Endothelial cell of umbilical vein (primary cell): ENCODE results near the gene OR1I1. TPM values are rescaled to one million over a fixed set of nuclear protein-coding genes. Genes with fewer than 3 reads are reported as not detected.

Source experiments
- BruUV-seq: library from RNA; stranded (reverse); fragments of 400-500 nt; replicated peaks from 2 replicates; lab custom pipeline; 2021; lab: Mats Ljungman, UMichigan
- CTCF ChIA-PET: fragments of 300-600, 350-600 bp; sonication (Branson Sonifier 250); formaldehyde crosslinking; loops from one replicate; lab custom pipeline; 2021; ENCODE audit warnings: antibody characterized with exemption, inconsistent platforms; lab: Charles Lee
- POLR2A ChIA-PET: fragments of 300-600, 350-600 bp; sonication (Branson Sonifier 250); formaldehyde crosslinking; loops from one replicate; lab custom pipeline; 2021; ENCODE audit warnings: antibody characterized with exemption, inconsistent platforms; lab: Charles Lee
- DNase-seq: peaks from one replicate; pipeline ENCODE4 v3.0.0-alpha.2; 2011; ENCODE audit warnings: low read depth, low spot score
- FAIRE-seq: peaks from 2 replicates; lab custom pipeline; 2011; peaks lifted over from hg19 to GRCh38; lab: Jason Lieb, UNC
- H2AFZ ChIP-seq: 2 replicates; pipeline ENCODE4 v1.6.0; 2012; ENCODE audit warnings: low read depth, low read length, control low read depth, inconsistent platforms
- H3K27ac ChIP-seq: 2 replicates; pipeline ENCODE4 v1.5.1; 2011; ENCODE audit warnings: low read depth, mild to moderate bottlenecking, control low read depth, low read length, moderate library complexity; ENCODE audit not compliant: insufficient read depth
- H3K27me3 ChIP-seq, 2 experiments: 2 replicates each; pipeline versions ENCODE4 v1.6.0 to v1.6.1; 2011; ENCODE audit warnings: low read length in 2 of 2, mixed read lengths in 1 of 2; ENCODE audit not compliant: control insufficient read depth in 2 of 2, insufficient read depth in 2 of 2
- H3K36me3 ChIP-seq, 2 experiments: 2 replicates in 1 of 2; 3 replicates in 1 of 2; pipeline ENCODE4 v1.5.1; 2011; ENCODE audit warnings: low read length in 2 of 2, mild to moderate bottlenecking in 1 of 2, moderate library complexity in 1 of 2; ENCODE audit not compliant: control insufficient read depth in 2 of 2, insufficient read depth in 2 of 2; ENCODE audit errors: extremely low read depth in 1 of 2
- H3K4me1 ChIP-seq: 3 replicates; pipeline ENCODE4 v1.5.1; 2011; ENCODE audit warnings: mild to moderate bottlenecking, low read length; ENCODE audit not compliant: control insufficient read depth, insufficient read depth; ENCODE audit errors: extremely low read depth
- H3K4me2 ChIP-seq: 2 replicates; pipeline ENCODE4 v1.6.1; 2011; ENCODE audit warnings: low read length, control low read depth, mixed read lengths; ENCODE audit not compliant: insufficient read depth
- H3K4me3 ChIP-seq, 3 experiments: fragments of 200-600 bp in 1 of 3; sonication (generic), shearing (Covaris generic) in 1 of 3; replicated peaks in 1 of 3; 2 replicates each; pipeline ENCODE4 v1.5.1; 2011 to 2016; ENCODE audit warnings: control low read depth in 3 of 3, low read length in 3 of 3, mild to moderate bottlenecking in 2 of 3, inconsistent platforms in 1 of 3, low read depth in 1 of 3, moderate library complexity in 1 of 3; ENCODE audit not compliant: insufficient read depth in 1 of 3
- H3K79me2 ChIP-seq: 2 replicates; pipeline ENCODE4 v1.6.0; 2012; ENCODE audit warnings: low read length, inconsistent platforms; ENCODE audit not compliant: control insufficient read depth, insufficient read depth
- H3K9ac ChIP-seq: replicated peaks from 2 replicates; pipeline ENCODE3; 2011; ENCODE audit warnings: low read length, control low read depth; ENCODE audit not compliant: insufficient read depth; ENCODE audit errors: extremely low read depth
- H3K9me1 ChIP-seq: replicated peaks from 3 replicates; pipeline ENCODE4 v1.6.0; 2011; ENCODE audit warnings: mild to moderate bottlenecking, low read length; ENCODE audit not compliant: control insufficient read depth, insufficient read depth; ENCODE audit errors: extremely low read depth
- H3K9me3 ChIP-seq: replicated peaks from 2 replicates; pipeline ENCODE4 v1.5.1; 2012; ENCODE audit warnings: low read length, inconsistent platforms; ENCODE audit not compliant: control insufficient read depth, insufficient read depth
- H4K20me1 ChIP-seq: replicated peaks from 2 replicates; pipeline ENCODE3; 2011; ENCODE audit warnings: mild to moderate bottlenecking, low read length; ENCODE audit not compliant: control insufficient read depth, insufficient read depth; ENCODE audit errors: extremely low read depth
- EZH2 ChIP-seq: IDR thresholded peaks from 2 replicates; pipeline ENCODE4 v1.6.1; 2012; ENCODE audit warnings: borderline replicate concordance, low read depth, mild to moderate bottlenecking, moderate library complexity, low read length, inconsistent platforms; ENCODE audit not compliant: severe bottlenecking
- FOS ChIP-seq: IDR thresholded peaks from 2 replicates; pipeline ENCODE4 v1.6.1; 2011; ENCODE audit warnings: mild to moderate bottlenecking, low read length, moderate library complexity, borderline replicate concordance; ENCODE audit not compliant: insufficient read depth
- GATA2 ChIP-seq: IDR thresholded peaks from 2 replicates; pipeline ENCODE4 v1.7.0; 2011; ENCODE audit warnings: low read depth, mild to moderate bottlenecking, moderate library complexity, mixed read lengths, low read length; ENCODE audit not compliant: insufficient read length, insufficient read depth
- JUN ChIP-seq: IDR thresholded peaks from 2 replicates; pipeline ENCODE4 v1.6.1; 2011; ENCODE audit warnings: borderline replicate concordance, low read depth; ENCODE audit not compliant: insufficient read length, insufficient read depth
- MAX ChIP-seq: IDR thresholded peaks from 2 replicates; pipeline ENCODE4 v1.6.1; 2011; ENCODE audit not compliant: insufficient read depth, insufficient read length
- MYC ChIP-seq: IDR thresholded peaks from one replicate; pipeline ENCODE4 v1.6.1; 2011; ENCODE audit warnings: mild to moderate bottlenecking, low read depth, low read length
- POLR2A ChIP-seq: IDR thresholded peaks from 2 replicates; pipeline ENCODE4 v1.6.1; 2012; ENCODE audit warnings: low read depth, mild to moderate bottlenecking, control low read depth, low read length
- POLR2AphosphoS5 ChIP-seq: IDR thresholded peaks from 2 replicates; pipeline ENCODE4 v1.6.1; 2012; ENCODE audit warnings: low read depth, mild to moderate bottlenecking, control low read depth, low read length, moderate library complexity; ENCODE audit not compliant: insufficient read depth
- dilution Hi-C: fragments of 300-500 bp; cut with MboI; formaldehyde crosslinking; loops from one replicate; pipeline ENCODE4 v1.15.0; 2019; ENCODE audit warnings: low sequenced_read_pairs; ENCODE audit not compliant: extremely low pct_ligation_motif_present
- intact Hi-C: fragments of 100-400 bp; cut with micrococcal nuclease; formaldehyde crosslinking; loops from one replicate; pipeline ENCODE4 v1.10.0; 2022
- polyA plus RNA-seq, 4 experiments: library from polyadenylated mRNA; depleted of rRNA in 3 of 4; stranded (reverse) in 3 of 4; unstranded in 1 of 4; fragments of >200 nt; gene quantifications; 2 replicates each; pipeline versions ENCODE4 v1.2.1 to v1.2.3, GENCODE V29; 2011 to 2012; ENCODE audit warnings: missing spikeins in 1 of 4
- total RNA-seq: library from RNA; stranded (reverse); gene quantifications from 2 replicates; pipeline ENCODE4 v1.2.3, GENCODE V29; 2021
- TF ChIP-seq, protein P1 (sequence below), 2 donors: IDR thresholded peaks; 1 replicate in 1 of 2; 2 replicates in 1 of 2; pipeline ENCODE4 v1.5.1; 2011; ENCODE audit warnings: low read length in 2 of 2, mild to moderate bottlenecking in 2 of 2, moderate library complexity in 2 of 2, control low read depth in 1 of 2, inconsistent platforms in 1 of 2, low read depth in 1 of 2; ENCODE audit not compliant: insufficient read depth in 1 of 2; ENCODE audit errors: extremely low read depth in 1 of 2

The OR1I1 gene
- total and polyA plus RNA-seq, 2 donors (not counting 3 experiments of a cell fraction or from before 2014, with no cell fraction given): not detected

GRCh38 chr19:15050639-15051038 is 31.4 kb upstream of the OR1I1 start:
- no peaks in the 10 kb centered on the region for H3K27me3 ChIP-seq
- TF ChIP-seq FOS: no peak
- no peak for TF ChIP-seq POLR2AphosphoS5
- TF ChIP-seq EZH2: no peak
- TF ChIP-seq JUN: no peak
- TF ChIP-seq MYC: no peak
- TF ChIP-seq, protein P1, sequence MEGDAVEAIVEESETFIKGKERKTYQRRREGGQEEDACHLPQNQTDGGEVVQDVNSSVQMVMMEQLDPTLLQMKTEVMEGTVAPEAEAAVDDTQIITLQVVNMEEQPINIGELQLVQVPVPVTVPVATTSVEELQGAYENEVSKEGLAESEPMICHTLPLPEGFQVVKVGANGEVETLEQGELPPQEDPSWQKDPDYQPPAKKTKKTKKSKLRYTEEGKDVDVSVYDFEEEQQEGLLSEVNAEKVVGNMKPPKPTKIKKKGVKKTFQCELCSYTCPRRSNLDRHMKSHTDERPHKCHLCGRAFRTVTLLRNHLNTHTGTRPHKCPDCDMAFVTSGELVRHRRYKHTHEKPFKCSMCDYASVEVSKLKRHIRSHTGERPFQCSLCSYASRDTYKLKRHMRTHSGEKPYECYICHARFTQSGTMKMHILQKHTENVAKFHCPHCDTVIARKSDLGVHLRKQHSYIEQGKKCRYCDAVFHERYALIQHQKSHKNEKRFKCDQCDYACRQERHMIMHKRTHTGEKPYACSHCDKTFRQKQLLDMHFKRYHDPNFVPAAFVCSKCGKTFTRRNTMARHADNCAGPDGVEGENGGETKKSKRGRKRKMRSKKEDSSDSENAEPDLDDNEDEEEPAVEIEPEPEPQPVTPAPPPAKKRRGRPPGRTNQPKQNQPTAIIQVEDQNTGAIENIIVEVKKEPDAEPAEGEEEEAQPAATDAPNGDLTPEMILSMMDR (IDR thresholded peaks at IDR 0.05; ENCODE audit: extremely low read depth in 1 of 2, insufficient read depth in 1 of 2, low read depth in 1 of 2, low read length in 2 of 2): no peak
- no peak for TF ChIP-seq GATA2
- no peak for TF ChIP-seq POLR2A
- TF ChIP-seq MAX: no peak
- no peak overlapping the region for H3K27ac ChIP-seq
- no peak overlapping the region for H2AFZ ChIP-seq
- ChIA-PET CTCF (no interaction called here), POLR2A (no interaction called here)
- H3K4me3 ChIP-seq: no peak overlapping the region
- no peaks in the 10 kb centered on the region for H3K9me3 ChIP-seq
- H3K4me1 ChIP-seq: no peaks in the 10 kb centered on the region
- no peak for FAIRE-seq
- no peaks in the 10 kb centered on the region for H3K79me2 ChIP-seq
- no peaks in the 10 kb centered on the region for H3K9me1 ChIP-seq
- DNase-seq: no peak
- intact Hi-C loops (no loop called here), dilution Hi-C loops (no loop called here)
- no peaks in the 10 kb centered on the region for H4K20me1 ChIP-seq
- no peak overlapping the region for H3K9ac ChIP-seq
- BruUV-seq: no TSS peak
- H3K4me2 ChIP-seq: no peak overlapping the region
- H3K36me3 ChIP-seq: no peaks in the 10 kb centered on the region
